ENCODE results near the gene ARHGAP32.

The ARHGAP32 gene

GRCh38 chr11:128947773-128948172 lies 244.4 kb downstream of the ARHGAP32 start:
- no peak for DNase-seq

- DNase-seq = no peak
Measured at GRCh38 chr11:128946648-128947047, 245.5 kb downstream of the ARHGAP32 start.

DNA sequence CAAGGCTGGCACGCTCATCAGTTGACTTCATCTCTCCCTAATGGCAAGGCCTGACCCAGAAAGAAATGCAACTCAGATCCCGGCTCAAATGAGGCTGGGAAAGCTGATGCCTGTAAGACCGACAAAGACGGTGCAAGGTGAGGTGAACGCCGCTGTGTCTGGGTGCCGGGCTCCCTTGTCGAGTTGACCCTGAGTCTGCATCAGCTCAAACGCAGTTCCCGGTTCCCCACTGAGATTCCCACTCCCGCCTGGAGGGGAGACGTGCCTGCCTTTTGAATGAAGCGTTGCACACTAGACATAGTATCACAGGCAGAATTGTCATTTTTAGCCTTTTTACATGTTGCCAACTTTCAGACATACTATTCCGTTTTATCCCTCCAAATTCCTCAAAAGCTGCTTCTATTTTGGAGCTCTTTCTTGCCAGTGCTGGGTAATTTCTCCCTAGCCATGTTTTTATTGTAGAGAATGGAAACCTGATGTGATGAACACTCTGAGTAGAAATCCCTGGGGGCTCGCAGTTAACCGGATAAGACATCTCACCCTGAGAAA lies 248.6 kb downstream of the ARHGAP32 start:
- DNase-seq = no peak

DNA sequence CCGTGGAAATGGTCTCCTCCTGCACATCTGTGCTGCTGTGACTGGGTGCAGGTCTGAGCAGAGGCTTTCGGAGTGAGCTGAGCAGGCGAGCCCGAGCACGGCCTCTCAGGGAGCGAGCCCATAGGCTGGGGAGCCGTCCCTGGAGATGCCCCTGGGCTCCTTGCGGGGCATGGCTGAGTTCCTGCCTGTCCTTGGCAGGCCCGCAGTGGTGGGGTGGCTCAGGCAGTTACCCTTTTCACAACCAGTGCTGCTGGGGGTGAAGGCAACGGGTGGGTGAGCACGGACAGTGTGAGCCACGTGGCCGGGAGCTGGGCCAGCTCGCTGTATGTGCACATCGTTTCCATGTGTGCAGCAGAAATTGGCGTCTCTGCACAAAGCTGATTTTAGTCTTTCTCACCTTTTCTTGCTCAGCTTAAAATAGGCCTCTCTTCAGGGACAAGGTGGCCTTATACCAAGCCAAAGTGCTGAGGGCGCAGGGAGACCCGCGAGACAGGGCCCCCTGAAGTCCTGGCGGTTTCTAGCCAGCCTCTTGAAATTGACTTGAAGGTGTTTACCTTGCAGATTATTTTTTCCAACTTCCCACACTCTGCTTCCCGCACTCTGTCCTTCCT lies 249.2 kb downstream of the ARHGAP32 start, which contains the start of gene TP53AIP1:
Gene TP53AIP1, minus strand, starts transcription at position 55 of the 611 bp plus-strand sequence. CDS start 5,053 bp downstream, outside the sequence.
- DNase-seq = no peak

DNA sequence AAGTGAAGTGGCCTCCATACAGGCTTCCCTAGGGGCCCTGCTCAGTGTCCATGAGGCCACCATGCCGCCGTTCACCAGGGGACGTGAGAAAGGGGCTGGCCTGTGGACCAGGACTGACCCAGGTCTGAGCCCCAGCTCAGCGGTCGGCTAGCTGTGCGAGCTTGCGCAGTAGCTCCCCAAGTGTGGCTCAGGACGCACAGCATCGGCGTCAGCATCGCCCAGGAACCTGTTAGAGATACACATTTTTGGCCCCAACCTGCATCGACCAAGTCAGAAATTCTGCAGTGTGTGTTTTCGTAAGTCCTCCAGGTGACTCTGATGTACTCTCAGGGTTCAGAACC lies 249.9 kb downstream of the ARHGAP32 start:
- no peak for DNase-seq

GRCh38 chr11:128941573-128942271 lies 250.4 kb downstream of the ARHGAP32 start:
- DNase-seq = no peak

DNA sequence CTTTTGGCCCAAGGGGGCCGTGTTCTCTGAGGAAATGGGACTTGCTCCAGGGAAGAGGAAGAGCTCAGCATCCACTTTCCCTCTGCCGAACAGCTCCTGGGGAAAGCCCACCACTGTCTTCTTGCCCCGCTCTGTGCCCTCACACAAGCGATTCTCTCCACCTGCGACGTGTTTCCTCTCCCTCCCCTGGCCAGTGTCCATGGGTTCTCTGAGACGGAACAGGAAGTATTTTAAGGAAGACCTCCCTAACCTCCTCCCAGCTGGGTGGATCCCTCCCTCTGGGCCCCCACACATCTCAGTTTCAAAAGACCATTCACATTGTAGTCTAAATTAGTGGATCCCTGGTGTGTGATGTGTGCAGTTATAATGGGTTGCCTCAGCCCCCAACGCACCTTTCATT lies 251.0 kb downstream of the ARHGAP32 start:
- DNase-seq = no peak

DNA sequence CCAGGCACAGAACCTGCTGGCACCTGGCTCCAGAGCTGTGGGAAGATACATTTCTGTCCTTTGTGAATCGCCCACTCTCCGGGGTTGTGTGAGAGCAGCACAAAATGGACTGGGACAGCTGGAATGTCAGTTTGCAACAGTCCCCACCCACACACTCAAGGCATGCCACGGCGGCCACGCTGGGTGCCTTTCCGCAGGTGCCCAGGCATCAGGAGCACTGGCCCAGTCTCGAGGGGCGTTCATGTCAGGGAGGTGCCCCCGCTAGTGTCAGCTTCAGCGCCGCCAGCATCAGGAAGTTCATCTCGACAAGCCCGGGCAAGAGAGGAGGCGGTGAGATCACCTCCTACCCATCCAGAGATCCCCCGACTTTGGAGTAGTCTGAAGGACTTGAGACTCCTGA lies 251.5 kb downstream of the ARHGAP32 start:
- no peak for DNase-seq

DNA sequence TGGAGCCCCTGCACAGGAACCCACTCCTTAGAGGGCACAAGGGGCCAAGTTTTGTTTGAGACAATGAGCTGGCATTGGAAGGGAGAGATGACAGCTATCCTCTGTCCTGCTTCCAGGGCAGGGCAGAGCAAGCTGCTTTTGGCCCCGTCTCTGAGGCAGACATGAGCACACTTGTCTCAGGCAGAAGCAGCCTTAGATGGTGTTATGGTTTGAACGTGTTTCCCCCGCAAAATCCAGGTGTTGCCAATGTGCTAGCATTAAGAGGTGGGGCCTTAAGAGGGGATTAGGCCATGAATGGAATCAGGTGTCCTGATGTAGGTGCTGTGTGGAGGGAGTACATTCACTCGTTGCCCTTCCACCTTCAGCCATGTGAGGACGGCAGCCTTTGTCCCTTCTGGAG lies 252.0 kb downstream of the ARHGAP32 start:
- no peak for DNase-seq

DNA sequence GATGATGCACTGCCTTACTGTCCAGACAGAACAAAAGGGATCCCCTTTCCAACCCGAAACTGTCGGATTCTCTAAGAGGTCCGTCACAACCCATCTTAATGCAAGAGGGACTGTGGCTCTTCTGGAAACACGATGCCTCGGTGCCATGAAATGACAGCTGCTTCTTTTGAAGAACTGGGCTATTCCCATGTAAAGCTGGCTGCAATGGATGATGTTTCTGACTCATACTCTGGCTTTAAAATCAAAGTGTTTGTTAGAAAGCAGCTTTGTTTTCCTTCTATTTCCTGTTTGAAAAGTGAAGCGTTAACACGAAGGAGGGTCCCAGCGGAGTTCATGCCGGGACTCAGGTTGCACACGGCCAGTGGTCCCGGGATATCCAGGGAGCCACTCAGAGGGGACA lies 252.5 kb downstream of the ARHGAP32 start:
- DNase-seq = peak; percentile 8

DNA sequence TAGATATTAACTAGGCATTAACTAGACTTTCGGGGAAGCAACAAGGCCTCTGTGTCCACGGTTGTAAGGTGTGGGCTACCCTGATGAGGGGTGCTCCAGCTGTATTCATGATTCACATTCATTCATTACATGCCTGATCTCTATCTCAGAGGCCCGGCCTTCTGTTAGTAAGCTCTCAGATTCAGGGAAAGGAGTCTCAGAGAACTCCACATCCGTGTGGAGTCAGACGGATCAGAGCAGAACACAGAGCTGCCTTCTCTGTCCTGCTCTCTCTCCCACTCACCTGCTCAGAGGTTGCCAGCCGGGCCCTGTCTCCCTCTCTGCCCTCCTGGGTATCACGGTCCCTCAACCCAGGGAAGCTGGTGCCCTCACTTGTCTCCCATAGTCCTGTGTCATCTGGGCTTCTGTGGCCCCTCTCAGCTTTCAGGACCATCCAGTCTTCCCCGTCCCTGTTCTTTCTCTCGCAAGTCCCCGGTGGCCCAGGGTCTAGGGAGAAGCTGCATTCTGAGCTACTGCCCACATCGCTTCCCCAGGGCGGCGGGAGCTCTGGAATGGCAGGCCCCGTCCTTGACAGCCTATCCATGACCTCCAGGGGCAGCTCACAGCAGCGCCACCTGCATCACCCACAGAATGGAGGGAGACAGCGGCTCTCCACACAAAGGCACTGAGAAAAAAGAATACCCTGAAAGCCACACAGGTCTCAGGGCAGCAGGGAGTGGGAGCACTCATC lies 253.8 kb downstream of the ARHGAP32 start:
- DNase-seq = no peak

GRCh38 chr11:128937480-128937879 lies 254.6 kb downstream of the ARHGAP32 start:
- no peak for DNase-seq

DNA sequence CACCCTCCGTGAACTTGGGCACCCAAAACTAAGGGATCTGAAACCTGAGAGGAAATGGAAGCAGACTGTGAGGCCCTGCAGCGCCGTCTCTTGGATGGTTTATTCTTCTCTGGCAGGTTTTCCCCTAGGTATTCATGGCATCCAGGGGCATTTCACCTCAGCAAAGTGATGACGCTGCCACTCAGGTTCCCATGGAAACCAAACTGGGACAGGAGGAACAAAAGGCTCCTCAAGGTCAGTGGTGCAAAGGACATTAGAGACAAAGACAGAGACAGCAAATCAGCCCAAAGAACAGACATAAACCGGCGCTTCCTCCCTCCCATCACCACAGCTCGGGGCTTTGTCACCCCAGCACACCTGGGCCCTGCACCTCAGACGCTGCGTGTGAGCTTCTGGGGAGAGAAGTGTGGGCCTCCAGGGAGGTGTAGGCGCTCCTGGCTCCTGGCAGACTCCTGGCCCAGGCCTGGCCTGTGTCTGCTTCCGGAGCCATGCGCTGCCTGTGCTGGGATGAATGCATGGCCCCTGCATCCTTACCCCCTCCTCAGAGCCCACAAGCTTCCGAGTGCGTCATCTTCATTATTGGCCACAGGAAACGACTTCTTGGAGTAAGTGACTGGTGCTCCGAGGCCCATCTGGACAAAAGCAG lies 255.4 kb downstream of the ARHGAP32 start:
- no peak for DNase-seq

GRCh38 chr11:128934926-128935325 lies 257.2 kb downstream of the ARHGAP32 start:
- no peak for DNase-seq

- DNase-seq = no peak
Measured at GRCh38 chr11:128934351-128934750, 257.8 kb downstream of the ARHGAP32 start.

GRCh38 chr11:128933481-128934178 lies 258.5 kb downstream of the ARHGAP32 start:
- DNase-seq = no peak

GRCh38 chr11:128931668-128932067 lies 260.5 kb downstream of the ARHGAP32 start:
- DNase-seq = no peak

GRCh38 chr11:128931066-128931465 lies 261.1 kb downstream of the ARHGAP32 start:
- DNase-seq = no peak

- no peak for DNase-seq
Measured at GRCh38 chr11:128929991-128930390, 262.1 kb downstream of the ARHGAP32 start.

- no peak for DNase-seq
Measured at GRCh38 chr11:128929468-128929867, 262.7 kb downstream of the ARHGAP32 start.

DNA sequence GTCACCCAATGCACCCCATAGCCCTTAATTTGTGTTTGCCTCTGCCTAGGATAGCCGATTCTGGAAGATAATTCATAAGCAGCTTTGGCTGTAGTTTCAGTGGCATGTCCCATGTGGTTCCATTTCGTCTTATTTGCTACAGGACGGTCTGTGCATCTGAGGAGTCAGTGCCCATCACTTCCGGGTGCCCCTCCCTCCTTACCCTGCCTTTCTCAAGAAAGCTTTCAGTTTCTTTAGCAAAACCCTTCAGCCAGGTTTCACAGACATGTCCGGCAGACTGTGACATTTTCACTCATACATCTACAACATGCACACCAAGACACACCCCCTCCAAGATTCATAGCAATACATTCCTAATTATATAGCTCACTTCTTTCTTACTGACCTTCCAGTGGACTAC lies 263.7 kb downstream of the ARHGAP32 start:
- no peak for DNase-seq

GRCh38 chr11:128927683-128928336 lies 264.3 kb downstream of the ARHGAP32 start:
- no peak for DNase-seq
